ENCODE data around the gene GRAMD1B.

GRAMD1B gene

DNA sequence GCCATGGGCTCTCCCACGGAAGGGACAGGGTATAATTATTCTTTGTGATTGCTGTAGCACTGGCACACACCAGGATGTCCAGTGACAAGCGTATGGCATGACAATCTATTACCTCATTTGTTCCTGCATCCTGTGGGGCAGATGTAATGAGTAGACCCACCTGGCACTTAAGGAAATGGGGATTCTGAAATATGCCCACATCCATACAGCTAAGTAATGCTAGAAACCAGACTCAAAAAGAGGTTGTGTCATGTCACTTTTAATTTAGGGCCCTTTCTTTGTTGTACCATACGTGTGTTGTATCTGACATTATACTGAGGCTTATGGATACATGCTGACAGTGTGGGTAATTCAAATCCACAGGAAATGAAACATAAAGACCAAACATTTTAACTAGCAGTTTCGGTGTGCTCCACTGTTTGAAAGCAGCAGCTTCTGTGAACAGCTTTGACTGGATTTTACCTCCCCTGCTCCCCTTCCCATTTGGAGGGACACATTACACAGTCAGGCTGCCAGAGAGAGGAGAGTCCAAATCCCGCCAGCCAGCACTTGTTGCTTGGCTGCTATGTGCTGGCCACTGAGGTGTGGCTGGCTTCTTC lies 21.2 kb downstream of the GRAMD1B start:
- no peak for DNase-seq (ENCODE audit: low read depth in 1 of 2, low spot score in 1 of 2)
- no peak overlapping the region for H3K27ac ChIP-seq (replicated peaks)
- no peak overlapping the region for H3K4me3 ChIP-seq (replicated peaks; ENCODE audit: insufficient read depth, low read length)
- TF ChIP-seq SPI1 (IDR thresholded peaks at IDR 0.05; ENCODE audit: borderline replicate concordance, low read depth) (no peak), GABPA (IDR thresholded peaks at IDR 0.05; ENCODE audit: low read depth) (no peak), POLR2AphosphoS5 (IDR thresholded peaks at IDR 0.05; ENCODE audit: low read depth) (no peak)
- TF ChIP-seq, protein P1, sequence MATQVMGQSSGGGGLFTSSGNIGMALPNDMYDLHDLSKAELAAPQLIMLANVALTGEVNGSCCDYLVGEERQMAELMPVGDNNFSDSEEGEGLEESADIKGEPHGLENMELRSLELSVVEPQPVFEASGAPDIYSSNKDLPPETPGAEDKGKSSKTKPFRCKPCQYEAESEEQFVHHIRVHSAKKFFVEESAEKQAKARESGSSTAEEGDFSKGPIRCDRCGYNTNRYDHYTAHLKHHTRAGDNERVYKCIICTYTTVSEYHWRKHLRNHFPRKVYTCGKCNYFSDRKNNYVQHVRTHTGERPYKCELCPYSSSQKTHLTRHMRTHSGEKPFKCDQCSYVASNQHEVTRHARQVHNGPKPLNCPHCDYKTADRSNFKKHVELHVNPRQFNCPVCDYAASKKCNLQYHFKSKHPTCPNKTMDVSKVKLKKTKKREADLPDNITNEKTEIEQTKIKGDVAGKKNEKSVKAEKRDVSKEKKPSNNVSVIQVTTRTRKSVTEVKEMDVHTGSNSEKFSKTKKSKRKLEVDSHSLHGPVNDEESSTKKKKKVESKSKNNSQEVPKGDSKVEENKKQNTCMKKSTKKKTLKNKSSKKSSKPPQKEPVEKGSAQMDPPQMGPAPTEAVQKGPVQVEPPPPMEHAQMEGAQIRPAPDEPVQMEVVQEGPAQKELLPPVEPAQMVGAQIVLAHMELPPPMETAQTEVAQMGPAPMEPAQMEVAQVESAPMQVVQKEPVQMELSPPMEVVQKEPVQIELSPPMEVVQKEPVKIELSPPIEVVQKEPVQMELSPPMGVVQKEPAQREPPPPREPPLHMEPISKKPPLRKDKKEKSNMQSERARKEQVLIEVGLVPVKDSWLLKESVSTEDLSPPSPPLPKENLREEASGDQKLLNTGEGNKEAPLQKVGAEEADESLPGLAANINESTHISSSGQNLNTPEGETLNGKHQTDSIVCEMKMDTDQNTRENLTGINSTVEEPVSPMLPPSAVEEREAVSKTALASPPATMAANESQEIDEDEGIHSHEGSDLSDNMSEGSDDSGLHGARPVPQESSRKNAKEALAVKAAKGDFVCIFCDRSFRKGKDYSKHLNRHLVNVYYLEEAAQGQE (IDR thresholded peaks at IDR 0.05; ENCODE audit: insufficient replicate concordance, low read depth), result no peak
- TF ChIP-seq, protein P2, sequence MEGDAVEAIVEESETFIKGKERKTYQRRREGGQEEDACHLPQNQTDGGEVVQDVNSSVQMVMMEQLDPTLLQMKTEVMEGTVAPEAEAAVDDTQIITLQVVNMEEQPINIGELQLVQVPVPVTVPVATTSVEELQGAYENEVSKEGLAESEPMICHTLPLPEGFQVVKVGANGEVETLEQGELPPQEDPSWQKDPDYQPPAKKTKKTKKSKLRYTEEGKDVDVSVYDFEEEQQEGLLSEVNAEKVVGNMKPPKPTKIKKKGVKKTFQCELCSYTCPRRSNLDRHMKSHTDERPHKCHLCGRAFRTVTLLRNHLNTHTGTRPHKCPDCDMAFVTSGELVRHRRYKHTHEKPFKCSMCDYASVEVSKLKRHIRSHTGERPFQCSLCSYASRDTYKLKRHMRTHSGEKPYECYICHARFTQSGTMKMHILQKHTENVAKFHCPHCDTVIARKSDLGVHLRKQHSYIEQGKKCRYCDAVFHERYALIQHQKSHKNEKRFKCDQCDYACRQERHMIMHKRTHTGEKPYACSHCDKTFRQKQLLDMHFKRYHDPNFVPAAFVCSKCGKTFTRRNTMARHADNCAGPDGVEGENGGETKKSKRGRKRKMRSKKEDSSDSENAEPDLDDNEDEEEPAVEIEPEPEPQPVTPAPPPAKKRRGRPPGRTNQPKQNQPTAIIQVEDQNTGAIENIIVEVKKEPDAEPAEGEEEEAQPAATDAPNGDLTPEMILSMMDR (IDR thresholded peaks at IDR 0.05; ENCODE audit: insufficient read depth, low read length), result no peak
- no peaks in the 10 kb centered on the region for H3K27me3 ChIP-seq (ENCODE audit: insufficient read depth, poor library complexity, severe bottlenecking)

DNA sequence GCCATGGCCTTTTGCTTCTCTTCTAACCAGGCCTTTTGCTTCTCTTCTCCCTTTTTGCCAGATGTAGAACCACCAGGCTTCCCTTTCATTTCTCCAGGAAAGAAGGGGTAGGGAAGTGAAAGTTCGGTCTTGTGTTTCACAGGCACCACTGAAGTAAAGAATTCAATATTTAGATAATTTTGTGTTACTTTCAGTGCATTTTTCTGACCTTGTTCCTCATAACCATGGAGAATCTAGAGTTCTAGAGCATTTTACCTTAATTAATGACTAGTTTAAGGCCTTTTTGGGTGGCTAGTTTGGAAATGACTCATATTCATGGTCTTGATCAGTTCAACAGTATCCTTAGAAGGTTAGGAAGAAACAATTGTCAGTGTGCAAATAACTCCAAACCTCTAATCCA lies 22.7 kb downstream of the GRAMD1B start:
- TF ChIP-seq GABPA (IDR thresholded peaks at IDR 0.05; ENCODE audit: low read depth) (no peak), POLR2AphosphoS5 (IDR thresholded peaks at IDR 0.05; ENCODE audit: low read depth) (no peak), SPI1 (IDR thresholded peaks at IDR 0.05; ENCODE audit: borderline replicate concordance, low read depth) (no peak)
- TF ChIP-seq, protein P1 (IDR thresholded peaks at IDR 0.05; ENCODE audit: insufficient replicate concordance, low read depth), result no peak
- TF ChIP-seq, protein P2 (IDR thresholded peaks at IDR 0.05; ENCODE audit: insufficient read depth, low read length), result no peak
- Histone ChIP-seq H3K27me3 (ENCODE audit: insufficient read depth, poor library complexity, severe bottlenecking) (no peaks in the 10 kb centered on the region), H3K27ac (replicated peaks) (no peak overlapping the region), H3K4me3 (replicated peaks; ENCODE audit: insufficient read depth, low read length) (no peak overlapping the region)
- no peak for DNase-seq (ENCODE audit: low read depth in 1 of 2, low spot score in 1 of 2)

DNA sequence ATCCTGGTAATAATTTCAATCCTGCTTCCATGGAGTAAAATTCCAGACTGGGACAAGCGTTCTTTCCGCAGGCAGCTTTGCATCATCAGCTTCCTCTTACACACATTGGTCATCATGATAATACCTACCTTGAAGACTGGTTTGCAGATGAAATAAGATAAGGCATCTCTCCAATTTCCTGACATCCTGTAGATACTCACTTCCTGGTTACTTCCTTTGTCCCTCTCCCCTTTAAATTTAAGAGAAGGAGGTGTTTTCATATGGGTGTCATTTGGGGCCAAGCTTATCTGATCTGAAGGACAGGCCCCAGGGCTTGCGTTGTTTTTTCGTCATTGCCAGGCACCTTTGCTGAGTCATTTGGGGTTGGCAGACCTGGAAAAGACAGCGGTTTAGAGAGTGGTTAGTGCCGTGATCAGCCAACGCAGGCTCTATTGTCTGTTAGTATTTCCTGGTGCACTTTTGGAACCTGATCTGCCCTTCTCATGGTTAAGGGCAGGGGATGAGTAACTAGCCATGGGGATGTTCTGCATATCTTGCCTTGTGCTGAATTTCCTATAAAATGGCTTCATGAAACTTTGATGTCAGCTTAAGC lies 24.1 kb downstream of the GRAMD1B start:
- DNase-seq (ENCODE audit: low read depth in 1 of 2, low spot score in 1 of 2), result peak in 1 of 2 experiments; percentile 72
- Histone ChIP-seq H3K27me3 (ENCODE audit: insufficient read depth, poor library complexity, severe bottlenecking) (no peaks in the 10 kb centered on the region), H3K27ac (replicated peaks) (peak overlapping the region; percentile 42), H3K4me3 (replicated peaks; ENCODE audit: insufficient read depth, low read length) (no peak overlapping the region)
- no peak for TF ChIP-seq POLR2AphosphoS5 (IDR thresholded peaks at IDR 0.05; ENCODE audit: low read depth)
- TF ChIP-seq GABPA (IDR thresholded peaks at IDR 0.05; ENCODE audit: low read depth), result no peak
- TF ChIP-seq, protein P1 (IDR thresholded peaks at IDR 0.05; ENCODE audit: insufficient replicate concordance, low read depth), result no peak
